Measurements from ENCODE around the gene BHLHE40. TPM values are rescaled to one million over a fixed set of nuclear protein-coding genes. Genes with fewer than 3 reads are reported as not detected.

BHLHE40 gene
- total and polyA plus RNA-seq, 10 of the 15 experiments (the other 5 are each of a cell fraction or from before 2014, with no cell fraction given): 25.2 to 106 (median 51.4) TPM

- no peak for TF ChIP-seq HSF1 (IDR thresholded peaks at IDR 0.05; ENCODE audit: low read depth, low read length)
- peak in 1 of 2 experiments; percentile 46; a peak in 1 of 4 replicates for TF ChIP-seq EP300 (IDR thresholded peaks at IDR 0.05; ENCODE audit: borderline replicate concordance in 1 of 2, control insufficient read depth in 1 of 2, low read depth in 2 of 2, low read length in 2 of 2)
- no peak for TF ChIP-seq CBX5 (IDR thresholded peaks at IDR 0.05; ENCODE audit: low read depth)
- no peak; the same call in 1 of the 2 replicates for TF ChIP-seq TCF12 (IDR thresholded peaks at IDR 0.05; ENCODE audit: low read depth, low read length)
- no peak for TF ChIP-seq SREBF1 (IDR thresholded peaks at IDR 0.05; ENCODE audit: low read length)
- TF ChIP-seq CEBPZ (IDR thresholded peaks at IDR 0.05; ENCODE audit: low read depth, low read length): no peak
- TF ChIP-seq RB1 (IDR thresholded peaks at IDR 0.05; ENCODE audit: borderline replicate concordance): no peak
- TF ChIP-seq IRF3 (IDR thresholded peaks at IDR 0.05): no peak
- TF ChIP-seq SRF (IDR thresholded peaks at IDR 0.05; ENCODE audit: low read depth in 2 of 2, low read length in 2 of 2): peak in 1 of 2 experiments; percentile 29; a peak in 1 of 4 replicates
Observed at GRCh38 chr3:4978966-4979427, 240 bp upstream of the BHLHE40 start (continued).

Data from GM12878 (cell line).